SHP77 (cell line): ENCODE data around the gene VTI1A.
"Not testable (repeated sequence)": the region's sequence is repeated elsewhere in the genome, so short reads cannot be mapped to it uniquely, and the experiment has no call there.

Experiments used
- DNase-seq, 2 experiments: peaks; one replicate each; lab custom pipeline; 2025; lab: John Stamatoyannopoulos, UW

VTI1A gene

DNA sequence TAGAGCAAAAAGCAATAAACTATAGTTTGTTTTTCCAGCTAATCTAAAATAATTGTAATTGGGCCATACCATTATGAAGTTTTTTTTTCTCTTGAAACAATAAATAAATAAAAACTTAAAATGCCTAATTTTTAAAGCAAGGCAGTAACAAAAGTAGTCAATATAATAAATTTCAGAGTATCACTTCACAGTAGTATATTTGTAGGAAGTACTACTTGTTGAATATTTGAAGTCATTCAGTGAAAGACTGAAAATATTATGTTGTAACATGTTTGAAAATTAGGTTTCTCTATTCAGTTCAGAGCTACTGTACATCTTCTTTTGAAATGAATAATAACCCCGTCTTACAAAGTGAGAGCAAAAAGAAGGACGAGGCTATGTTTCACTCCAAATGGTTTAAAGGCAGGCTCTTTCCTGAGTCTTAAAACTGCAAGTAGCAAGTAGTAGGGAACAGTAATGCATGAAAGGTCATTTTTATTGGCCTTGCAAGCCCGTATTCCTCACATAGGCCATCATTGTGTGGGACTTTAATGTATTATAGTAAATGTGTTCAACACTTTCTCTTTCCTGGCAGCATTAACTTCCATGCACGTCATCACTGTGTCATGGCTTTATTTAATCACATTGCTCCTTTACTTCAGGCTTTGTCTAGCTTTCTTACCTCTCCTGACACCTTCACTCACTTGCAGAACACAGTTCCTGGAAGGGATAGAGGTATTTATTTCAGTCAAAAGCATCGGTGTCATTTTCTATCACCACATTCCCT, 141.4 kb downstream of the VTI1A start:
- DNase-seq: no peak

DNA sequence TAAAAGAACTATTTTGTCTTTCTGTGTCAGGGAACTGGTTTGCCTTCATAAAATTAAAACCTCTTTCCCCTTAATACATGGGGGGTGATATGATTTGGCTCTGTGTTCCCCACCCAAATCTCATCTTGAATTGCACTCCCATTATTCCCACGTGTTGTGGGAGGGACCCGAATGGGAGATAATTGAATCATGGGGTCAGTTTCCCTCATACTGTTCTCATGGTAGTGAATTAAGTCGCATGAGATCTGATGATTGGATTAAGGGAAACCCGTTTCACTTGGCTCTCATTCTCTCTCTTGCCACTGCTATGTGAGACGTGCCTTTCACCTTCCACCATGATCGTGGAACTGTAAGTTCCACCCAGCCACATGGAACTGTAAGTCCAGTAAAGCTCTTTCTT, 142.1 kb downstream of the VTI1A start:
- DNase-seq: no peak

DNA sequence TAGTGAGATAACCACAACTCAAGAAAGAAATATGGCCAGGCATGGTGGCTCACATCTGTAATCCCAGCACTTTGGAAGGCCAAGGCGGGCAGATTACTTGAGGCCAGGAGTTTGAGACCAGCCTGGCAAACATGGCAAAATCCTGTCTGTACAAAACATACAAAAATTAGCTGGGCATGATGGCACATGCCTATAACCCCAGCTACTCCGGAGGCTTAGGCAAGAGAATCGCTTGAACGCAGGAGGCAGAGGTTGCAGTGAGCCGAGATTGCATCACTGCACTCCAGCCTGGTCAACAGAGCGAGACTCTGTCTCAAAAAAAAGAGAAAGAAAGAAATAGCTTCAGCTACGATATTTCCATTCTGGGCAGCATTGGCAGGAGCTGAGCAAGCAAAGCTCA, 143.8 kb downstream of the VTI1A start:
- DNase-seq: not testable (repeated sequence)

DNA sequence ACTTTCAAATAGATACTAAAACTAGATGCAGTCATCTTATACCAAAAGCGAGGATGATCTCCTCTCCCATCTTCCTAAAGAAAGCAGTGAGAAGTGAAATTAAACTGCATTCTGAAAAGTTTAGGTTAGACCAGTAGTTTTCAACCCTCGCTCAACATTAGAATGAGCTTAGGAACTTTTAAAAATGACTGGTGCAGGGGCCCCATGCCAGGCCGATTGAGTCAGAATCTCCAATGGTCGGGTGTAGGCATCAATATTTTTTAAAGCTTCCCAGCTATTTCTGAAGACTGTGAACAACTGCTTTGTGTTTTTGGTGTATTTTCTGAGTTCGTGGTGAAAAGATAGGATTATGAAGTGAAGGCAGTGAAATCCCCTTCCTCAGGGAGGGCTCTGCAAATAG, 146.0 kb downstream of the VTI1A start:
- no peak for DNase-seq

DNA sequence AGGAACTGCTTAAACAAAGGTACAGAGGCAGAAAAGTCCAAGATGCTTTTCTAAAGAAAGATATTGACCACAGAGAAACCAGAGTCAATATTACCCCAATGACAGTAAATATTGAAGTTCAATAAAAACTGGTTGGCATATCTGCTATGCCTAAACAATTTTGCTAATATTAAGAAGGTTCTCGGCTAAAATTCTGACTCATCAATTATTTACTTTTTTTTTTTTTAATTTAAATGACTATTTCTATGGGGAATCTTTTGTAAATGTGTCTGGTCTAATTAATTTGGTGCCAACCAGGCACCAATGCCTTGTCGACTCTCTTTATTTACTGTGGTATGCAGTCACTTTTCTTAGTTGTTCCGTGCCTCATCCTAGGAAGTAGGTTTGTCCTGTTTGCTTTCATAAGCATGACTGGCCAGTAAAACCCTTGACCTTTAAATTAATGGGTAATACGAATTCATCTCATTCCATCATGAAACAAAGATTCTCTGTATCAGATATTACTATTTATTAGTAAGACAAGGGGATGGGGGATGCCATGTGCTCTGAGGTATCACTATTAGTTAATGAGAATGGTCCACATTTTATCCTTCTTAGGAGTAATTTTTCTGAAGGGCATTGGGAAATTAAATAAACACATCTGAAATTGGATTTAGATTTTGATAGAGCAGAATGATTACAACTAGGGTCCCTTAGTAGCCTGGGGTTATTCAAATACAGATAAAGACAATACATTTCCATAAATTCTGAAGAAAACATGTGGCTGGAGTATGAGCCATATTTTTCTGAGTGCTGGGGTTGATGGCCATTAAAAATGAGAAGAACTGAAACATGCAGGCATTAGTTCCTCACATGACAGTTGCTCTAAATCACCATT, 154.4 kb downstream of the VTI1A start:
- no peak for DNase-seq

DNA sequence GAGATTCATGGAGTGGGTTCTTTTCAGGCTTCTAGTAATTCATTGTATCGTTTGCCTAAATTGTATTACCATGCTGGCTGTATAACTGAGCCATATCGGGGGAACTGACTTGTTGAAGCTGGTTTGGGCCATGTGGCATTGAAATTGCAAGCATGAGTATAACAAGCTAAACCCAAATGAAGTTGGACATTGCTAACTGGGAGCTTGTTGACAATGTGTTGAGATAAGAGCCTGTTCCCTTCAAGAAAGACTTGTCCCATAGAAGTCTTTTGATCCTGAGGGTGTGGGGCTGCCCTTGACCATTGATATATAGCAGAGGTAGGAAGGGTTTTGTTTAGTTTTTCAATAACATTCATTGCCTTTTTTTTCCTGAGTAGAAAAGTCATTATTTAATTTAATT, 156.0 kb downstream of the VTI1A start:
- DNase-seq: no peak

DNA sequence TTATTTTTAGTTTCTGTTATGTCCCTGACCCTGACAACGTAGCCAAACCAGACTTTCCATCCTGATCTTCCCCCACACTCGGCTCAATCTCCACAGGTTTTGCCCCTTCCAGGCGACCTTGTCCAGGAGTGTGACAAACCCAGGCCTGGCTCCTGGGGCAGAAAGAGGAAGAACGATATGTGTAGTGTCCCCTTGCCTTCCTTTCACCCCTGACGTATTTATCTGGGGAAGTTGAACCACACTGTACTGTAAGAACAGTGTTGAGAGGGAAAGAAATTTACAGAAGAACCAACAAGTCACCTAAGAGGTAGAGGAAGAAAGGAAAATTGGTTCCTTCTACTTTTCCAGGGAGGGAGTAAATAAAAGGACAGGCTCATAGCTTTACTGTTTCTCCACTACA, 158.0 kb downstream of the VTI1A start:
- DNase-seq: no peak

DNA sequence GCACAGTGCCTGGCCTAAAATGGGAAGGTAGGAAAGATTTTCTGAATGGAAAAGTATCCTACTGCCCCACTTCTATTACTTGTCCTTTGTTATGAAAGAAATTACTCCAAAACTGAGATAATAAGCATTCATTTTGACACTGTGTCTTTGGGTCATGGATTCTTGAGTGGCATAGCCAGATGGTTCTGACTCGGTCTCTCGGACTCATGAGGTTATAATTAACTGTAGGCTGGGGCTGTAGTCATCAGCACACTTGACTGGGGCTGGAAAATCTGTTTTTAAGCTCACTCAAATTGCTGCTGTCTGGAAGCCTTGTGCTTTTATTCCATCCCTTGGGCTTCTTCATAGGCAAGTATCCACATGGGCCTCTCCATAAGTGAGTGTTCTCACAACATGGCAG, 160.5 kb downstream of the VTI1A start:
- DNase-seq: no peak

DNA sequence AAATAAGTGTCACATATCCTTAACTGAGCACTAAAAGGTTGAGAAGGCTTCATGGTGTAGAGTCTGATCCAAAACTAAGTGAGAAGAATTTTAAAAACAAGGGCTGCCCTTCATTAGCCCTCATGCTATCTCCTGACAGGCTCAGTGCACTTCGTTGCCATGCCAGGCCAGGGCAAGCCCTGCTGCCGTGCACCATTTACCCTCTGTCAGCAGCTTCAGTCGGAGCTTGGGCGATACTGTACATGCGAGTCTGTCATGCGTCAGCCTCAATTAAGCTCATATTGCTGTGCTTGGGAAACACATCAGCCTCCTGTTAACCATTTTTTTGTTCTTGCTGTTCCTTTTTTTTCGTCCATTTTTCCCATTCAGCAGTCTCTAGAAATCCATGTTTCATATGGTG, 166.6 kb downstream of the VTI1A start:
- DNase-seq: no peak

DNA sequence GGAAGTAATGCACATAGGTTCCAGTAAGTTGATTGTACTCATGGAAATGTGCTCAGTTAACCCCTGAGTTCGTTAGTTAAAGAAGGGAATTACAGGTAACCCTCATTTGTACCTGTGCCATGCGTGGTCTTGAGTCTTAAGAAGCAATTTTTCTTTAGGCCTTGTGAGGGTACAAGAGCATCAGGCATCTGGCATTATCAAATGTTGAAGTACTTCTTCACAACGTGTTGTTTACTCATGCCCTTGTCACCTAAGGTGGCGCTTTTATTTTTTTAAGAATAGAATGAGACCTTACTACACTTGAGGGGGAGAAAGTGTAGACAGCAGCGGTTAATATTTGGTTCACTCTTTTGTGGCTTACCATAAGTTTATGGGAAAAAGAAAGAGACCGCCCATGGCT, 167.1 kb downstream of the VTI1A start:
- no peak for DNase-seq

DNA sequence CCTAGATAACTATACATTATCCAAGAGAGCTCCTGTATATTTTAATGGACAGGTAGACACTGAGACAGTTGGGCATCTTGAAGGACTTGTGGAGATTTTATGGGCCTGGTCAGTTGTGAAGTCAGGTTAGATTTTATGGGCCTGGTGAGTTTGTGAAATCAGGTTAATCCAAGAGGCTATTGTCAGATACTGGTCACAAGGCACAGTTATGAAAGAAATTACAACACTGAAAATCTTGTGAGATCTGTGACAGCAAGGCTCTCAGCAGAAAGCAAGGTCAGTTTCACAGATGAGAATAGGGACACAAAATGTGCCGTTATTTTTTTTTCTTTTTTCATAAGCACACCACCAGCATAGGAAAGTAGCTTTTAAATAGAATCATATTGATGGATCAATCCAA, 167.6 kb downstream of the VTI1A start:
- no peak for DNase-seq

DNA sequence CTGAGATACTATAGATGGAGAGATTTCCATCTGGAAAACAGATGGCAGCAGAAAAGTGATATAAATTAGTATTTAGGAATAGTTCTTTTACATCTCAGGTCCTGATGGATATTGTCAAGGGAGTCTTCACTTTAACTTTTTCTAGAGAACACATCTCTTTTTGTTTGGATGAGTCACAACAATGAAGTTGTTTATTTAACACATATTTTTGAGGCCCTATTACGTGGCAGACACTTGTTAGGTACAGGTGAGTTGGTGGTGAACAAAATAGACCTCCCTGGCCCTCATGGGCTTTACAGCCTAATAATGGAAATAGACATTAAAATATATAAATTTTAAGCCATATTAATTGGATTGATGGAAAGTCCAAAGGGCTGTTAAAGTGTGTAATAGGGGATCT, 168.3 kb downstream of the VTI1A start:
- no peak for DNase-seq

DNA sequence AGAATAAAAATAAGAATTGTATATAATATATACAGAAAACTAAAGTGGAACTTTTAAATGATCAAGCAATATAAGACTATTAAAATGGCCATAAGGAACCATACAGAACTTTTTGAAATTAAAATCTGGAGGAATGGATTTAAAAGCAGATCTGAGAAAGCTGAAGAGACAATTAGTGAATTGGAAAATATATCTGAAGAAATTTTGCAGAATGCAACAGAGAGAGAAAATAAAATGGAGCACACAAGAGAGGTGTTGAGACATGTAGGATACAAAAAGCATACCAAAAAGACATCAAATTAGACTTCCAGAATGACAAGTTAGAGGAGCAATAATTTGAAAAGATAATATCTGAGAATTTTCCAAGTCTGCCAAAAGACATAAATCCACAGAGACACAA, 169.6 kb downstream of the VTI1A start:
- DNase-seq: no peak

DNA sequence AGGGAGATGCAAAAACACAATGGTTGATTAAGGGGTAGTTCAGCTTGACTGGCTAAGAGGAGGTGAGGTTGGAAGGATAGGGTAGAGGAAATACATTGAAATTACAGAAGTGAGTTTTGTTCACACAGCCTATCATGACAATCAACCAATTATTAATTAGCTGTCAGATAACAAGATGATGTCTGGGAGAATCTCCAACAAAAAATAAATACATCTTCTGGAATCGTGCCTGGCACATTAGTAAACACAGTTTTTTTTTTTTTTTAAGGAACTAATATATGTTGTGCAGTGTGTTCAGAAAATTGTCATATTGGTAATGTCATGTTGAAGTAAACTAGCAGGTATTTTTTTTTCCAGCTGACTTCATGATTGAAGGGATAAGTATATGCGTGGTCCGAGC, 171.8 kb downstream of the VTI1A start:
- no peak for DNase-seq

DNA sequence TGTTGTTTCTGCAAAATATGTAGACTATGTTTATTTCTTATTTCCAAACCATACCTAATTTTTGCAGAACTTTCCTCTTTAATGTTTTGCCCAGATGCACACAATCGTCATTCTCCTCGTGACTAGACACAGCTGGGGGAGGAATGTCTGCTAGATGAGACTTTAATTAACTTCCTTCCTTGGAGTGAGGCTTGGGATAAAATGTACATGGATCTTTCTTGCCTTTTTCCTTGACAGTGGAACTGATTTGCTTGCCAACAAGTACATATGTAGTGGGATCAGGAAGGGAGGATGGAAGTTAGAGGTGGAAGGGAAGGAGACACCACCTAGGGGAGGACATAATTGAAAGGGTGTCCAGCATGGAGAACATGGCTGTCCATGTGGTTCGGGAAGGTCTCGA, 172.5 kb downstream of the VTI1A start:
- DNase-seq: no peak

DNA sequence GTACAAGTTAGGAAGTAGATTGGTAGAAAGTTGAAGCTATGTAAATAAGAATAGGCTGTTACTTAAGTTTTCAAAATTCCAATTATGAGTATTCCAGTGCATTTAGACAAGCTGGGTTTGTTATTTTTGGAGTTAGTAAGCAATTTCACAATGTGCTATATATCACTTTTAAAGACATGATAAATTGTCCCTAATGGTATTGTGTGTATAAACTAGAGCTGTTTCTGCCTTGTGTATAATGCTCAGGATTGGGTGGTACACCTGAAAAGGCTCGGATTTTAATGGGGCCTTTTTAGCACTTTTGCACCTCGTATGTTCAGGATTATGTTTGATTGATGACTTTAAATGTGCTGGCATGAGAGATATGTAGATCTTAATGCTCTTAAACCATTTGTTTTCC, 175.8 kb downstream of the VTI1A start:
- DNase-seq: no peak

DNA sequence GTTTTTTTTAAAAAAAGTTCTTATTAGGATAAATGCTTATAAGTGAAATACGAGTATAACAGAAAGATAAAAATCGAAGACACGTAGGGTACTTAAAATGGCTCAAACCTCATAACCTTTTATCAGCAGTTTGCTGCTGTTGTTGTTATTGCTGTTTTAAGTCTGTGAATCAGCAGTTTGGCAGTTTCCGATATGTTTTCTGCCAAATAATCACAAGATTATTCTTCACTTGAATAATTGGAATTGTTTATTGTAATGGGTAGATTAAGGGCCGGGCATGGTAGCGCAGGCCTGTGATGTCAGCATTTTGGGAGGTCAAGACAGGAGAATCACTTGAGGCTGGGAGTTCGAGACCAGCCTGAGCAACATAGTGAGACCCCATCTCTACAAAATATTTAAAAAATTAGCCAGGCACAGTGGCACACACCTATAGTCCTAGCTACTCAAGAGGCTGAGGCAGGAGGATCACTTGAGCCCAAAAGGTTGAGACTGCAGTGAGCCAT, 177.6 kb downstream of the VTI1A start:
- DNase-seq: no peak

DNA sequence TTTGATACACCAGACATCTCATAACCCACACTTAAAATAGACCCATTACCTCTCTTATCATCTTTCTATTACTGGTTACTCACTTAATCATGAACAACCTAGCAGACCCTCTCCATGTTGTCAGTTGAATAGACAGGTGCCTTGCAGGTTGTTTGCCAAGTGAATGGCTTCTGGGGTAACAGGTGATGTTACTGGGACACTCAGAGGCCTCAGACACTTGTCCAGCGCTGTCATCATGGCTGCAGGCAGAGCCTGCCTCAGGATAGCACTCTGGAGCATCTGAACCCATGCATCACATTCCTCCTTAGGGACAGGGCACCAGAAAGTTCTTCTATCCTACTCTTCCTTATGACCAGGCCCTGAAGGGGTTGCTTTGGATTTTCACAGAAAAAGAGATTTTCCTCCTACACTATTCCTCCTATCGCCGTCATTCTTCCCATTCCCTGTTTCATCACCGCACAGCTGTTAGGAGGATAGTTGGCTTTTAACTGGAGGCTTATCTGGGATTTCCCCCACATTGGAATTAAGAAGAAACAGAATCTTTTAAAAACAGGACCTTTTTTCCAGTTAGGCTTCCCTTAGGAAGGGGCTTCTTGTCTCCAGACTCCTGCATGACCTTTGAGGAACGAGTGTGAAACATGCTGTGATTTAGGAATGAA, 182.1 kb downstream of the VTI1A start:
- no peak for DNase-seq

DNA sequence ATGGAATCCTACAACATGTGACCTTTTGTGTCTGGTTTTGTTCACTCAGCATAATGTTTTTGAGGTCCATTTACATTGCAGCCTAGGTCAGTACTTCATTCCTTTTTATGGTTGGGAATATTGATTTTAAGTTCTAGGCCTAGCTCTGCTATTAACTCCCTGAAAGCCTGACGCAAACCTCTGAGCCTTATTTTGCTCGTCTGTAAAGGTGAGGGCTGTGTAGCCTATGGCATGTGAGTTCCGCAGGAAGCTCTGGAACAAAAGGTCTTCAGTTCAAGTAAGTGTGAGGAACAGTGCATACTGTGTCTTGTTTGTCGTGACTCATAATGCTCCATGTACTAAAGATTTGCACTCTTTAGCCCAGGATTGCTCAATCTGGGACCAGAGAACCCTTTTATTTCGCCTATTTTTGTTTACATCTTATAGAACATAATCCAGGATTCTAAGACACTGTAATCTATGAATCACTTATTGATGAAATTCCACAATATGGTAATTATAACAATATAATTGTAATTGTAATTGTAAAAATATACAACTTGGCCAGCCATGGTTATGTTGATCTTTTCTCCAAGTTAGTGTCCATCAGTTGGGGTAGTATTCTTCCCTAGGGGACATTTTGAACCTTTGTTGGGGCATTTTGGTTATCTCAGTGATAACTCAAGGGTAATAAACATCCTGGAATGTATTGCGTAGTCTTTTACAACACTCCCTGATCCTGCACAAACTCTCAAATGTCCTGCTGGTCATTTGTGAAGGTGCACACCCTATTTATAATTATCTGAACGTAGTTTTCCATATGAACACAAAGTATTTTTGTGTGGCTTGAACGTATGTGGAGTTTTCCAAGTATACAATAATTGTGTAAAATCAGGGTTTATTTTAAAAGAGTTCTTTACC, 184.7 kb downstream of the VTI1A start:
- DNase-seq: no peak

DNA sequence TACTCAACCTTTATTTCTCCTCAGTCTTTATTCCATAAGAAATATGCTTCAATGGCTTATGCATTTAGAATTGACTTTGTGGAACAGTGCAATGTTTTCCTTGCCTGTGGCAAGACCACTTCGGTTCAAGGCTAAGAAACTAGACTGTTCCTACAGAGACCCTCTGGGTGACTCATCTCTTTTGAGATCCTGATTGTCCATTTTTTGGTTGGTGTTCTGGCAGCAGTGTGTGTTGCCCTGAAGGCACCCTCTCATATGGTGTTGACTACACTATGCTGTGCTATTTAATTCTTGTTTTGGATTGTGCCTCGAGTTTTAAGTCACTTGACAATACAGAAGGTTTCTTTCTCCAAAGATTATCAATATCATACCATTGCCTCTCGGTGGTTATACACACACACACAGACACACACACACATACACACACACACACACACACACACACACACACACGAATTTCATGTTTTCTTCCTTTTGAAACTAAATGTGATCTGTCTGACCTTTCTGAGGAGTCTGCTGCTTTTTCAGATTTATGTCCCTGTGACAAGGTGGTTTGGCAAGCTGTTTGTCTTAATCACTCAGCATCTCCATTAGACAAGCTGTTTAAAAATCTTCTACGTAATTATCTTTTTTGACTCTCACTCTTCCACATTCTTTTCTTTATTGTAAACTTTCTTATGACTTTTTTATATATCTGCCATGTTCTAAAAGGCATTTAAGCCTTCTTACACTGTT, 187.2 kb downstream of the VTI1A start:
- no peak for DNase-seq

DNA sequence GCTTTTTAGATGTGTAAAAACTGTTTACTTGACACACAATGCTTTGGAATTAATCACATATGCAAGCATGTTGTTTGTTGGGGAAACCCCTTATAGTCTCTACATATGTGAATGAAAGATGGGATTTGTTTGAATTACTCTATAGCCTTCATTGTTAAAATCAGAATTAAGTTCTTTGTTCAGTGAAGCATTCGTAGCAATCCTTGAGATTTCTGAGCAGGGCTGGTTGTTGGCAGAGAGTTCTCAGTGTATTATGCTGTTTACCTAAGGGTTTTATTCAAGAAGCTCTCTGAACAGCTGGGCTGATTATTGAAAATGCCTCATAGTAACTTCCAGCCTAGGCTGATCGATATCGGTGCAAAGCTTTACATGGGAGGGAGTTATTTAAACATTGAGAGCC, 190.9 kb downstream of the VTI1A start:
- no peak for DNase-seq
